ENCODE data around the gene KIAA1671.

- TF ChIP-seq CTCF (IDR thresholded peaks at IDR 0.05) (no peak), EP300 (IDR thresholded peaks at IDR 0.05) (no peak)
Measured at GRCh38 chr22:24978308-24978707, 25.8 kb downstream of the KIAA1671 start.
